Ovary (tissue), 9 donors: ENCODE data around the gene SBK2. TPM values are rescaled to one million over a fixed set of nuclear protein-coding genes. Genes with fewer than 3 reads are reported as not detected.

Experiments
- DNase-seq, 5 donors: peaks; one replicate each; pipeline ENCODE4 v3.0.0-alpha.2; 2019 to 2020
- H3K27ac ChIP-seq, 2 donors: fragments of 200-600 bp; one replicate each; pipeline versions ENCODE4 v1.5.1 to v1.8.0; 2019 to 2022
- H3K27me3 ChIP-seq: fragments of 200-600 bp; one replicate; pipeline ENCODE4 v1.8.0; 2022
- H3K36me3 ChIP-seq: fragments of 200-600 bp; sonication (generic); one replicate; pipeline ENCODE4 v1.5.1; 2019
- H3K4me1 ChIP-seq: one replicate; pipeline ENCODE4 v1.8.1; 2013; ENCODE audit warnings: mild to moderate bottlenecking, moderate library complexity; ENCODE audit not compliant: insufficient read depth
- H3K4me3 ChIP-seq: fragments of 200-600 bp; sonication (generic); one replicate; pipeline ENCODE4 v1.5.1; 2017
- H3K9me3 ChIP-seq, 2 donors: fragments of 200-600 bp in 1 of 2; sonication (generic) in 1 of 2; one replicate each; pipeline versions ENCODE4 v1.5.1 to v1.8.1; 2013 to 2019; ENCODE audit warnings: mild to moderate bottlenecking in 1 of 2, moderate library complexity in 1 of 2
- EP300 ChIP-seq: sonication (generic); formaldehyde crosslinking; IDR thresholded peaks from one replicate; pipeline ENCODE4 v1.6.1; 2017; ENCODE audit warnings: antibody characterized with exemption
- POLR2A ChIP-seq: fragments of 450-650 bp; IDR thresholded peaks from one replicate; pipeline ENCODE4 v1.6.1; 2017; ENCODE audit warnings: antibody characterized with exemption, mild to moderate bottlenecking, moderate library complexity
- WGBS, 3 donors: extraction: QIAGEN DNeasy Blood & Tissue Kit in 1 of 3; methylation state at CpG; one replicate each; pipeline versions ENCODE4 v1.1.5 to v1.1.7; 2013 to 2017; 5-methylcytosine and 5-hydroxymethylcytosine counted together
- intact Hi-C, 4 donors: fragments of 100-400 bp; cut with DNase I; formaldehyde crosslinking; loops; one replicate each; pipeline versions ENCODE4 v1.11.0 to v1.15.1; 2022 to 2023
- polyA plus RNA-seq, 2 donors: library from polyadenylated mRNA; stranded (reverse); fragments of 200-250 nt in 1 of 2; fragments of 350-450 nt in 1 of 2; fragmentation: Illumina TruSeq in 1 of 2; extraction: RNeasy Lipid Tissue Mini Kit (QIAGEN cat#74804) in 1 of 2; gene quantifications; one replicate each; pipeline ENCODE4 v1.2.3, GENCODE V29; 2013 to 2014
- total RNA-seq, 7 donors: library from RNA; depleted of rRNA in 2 of 7; stranded (reverse); fragments of >200 nt in 2 of 7; fragmentation: NEBNext Ultra II Directional in 3 of 7; extraction: Animal tissue kit (Norgen Biotek cat#: 25700) in 3 of 7; gene quantifications; one replicate each; pipeline versions ENCODE4 v1.1.0 to v1.2.4, GENCODE V29; 2016 to 2023
- TF ChIP-seq, protein P1 (sequence below), 3 donors: fragments of 450-650 bp in 2 of 3; fragments of 200-600 bp in 1 of 3; IDR thresholded peaks; one replicate each; pipeline versions ENCODE4 v1.5.1 to v1.8.0; 2016 to 2022; ENCODE audit warnings: antibody characterized with exemption in 3 of 3, mild to moderate bottlenecking in 1 of 3
- donor health status: DM: no; HTN: no; CAD: no; lungs with moderate emphysema.
- donor health status: DM: no; HTN: no; CAD: no.
- donor health status: Bipolar disorder and iron deficiency.
- donor health status: DM: yes; HTN: yes; CAD: no.
- donor health status: DM: no; HTN: no; CAD: no.
- donor health status: DM: yes; HTN: yes; CAD: no.

Gene SBK2
- total and polyA plus RNA-seq, 9 donors: 0.20 to 1.0 TPM; not detected in 7

DNA sequence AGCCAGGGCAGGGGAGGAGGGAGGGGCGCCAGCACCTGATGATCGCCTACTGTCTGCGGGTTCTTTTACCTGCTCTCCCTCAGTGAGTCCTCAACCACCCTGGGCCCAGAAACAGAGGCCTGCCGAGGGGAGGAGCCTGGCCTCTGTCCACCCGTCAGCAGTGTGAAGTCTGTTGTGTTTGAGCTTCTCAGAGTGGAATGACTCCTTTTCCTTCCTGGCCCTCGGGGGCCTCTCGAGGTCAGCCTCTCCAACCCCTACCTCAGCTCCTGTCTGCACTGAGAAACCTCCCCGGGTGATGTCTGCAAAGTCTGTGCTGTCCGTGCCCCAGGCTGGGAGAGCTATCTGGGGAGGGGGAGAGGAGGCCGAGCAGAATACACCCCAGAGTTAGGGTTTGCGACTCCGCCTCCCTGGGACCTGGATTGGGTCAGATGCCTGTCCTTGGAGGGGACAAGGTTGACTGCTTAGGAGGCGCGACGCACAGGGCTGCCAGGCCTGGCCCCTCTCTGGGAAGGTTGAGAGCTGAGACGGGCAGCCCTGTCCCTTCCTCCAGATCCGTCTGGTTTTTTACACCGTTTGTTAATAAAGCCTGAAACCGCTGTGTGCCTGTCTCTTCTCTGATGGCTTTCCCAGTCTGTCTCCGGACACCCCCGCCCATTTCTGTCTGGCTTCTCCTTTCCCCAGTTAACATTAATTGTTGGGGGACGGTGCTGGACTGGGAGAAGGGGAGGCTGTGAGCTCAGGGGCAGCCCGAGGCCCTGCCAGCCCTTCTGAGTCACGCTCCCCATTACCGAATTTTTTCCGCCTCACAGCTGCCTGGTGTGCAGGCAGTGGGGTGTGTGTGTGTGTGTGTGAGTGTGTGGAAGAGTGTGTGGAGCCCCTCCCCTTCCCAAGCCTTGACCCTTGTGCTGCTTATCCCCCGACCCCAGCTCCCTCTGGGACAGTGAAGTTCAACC is 49.7 kb downstream of the SBK2 start:
- Histone ChIP-seq H3K9me3 (no peaks in the 10 kb centered on the region), H3K4me3 (peak overlapping the region; percentile 5), H3K36me3 (no peaks in the 10 kb centered on the region), H3K27ac (peak overlapping the region; percentile 85 to 89), H3K27me3 (no peaks in the 10 kb centered on the region), H3K4me1 (peaks cover 28% of the 10 kb centered on the region)
- TF ChIP-seq POLR2A: peak; percentile 45
- no peak for TF ChIP-seq EP300
- TF ChIP-seq, protein P1, sequence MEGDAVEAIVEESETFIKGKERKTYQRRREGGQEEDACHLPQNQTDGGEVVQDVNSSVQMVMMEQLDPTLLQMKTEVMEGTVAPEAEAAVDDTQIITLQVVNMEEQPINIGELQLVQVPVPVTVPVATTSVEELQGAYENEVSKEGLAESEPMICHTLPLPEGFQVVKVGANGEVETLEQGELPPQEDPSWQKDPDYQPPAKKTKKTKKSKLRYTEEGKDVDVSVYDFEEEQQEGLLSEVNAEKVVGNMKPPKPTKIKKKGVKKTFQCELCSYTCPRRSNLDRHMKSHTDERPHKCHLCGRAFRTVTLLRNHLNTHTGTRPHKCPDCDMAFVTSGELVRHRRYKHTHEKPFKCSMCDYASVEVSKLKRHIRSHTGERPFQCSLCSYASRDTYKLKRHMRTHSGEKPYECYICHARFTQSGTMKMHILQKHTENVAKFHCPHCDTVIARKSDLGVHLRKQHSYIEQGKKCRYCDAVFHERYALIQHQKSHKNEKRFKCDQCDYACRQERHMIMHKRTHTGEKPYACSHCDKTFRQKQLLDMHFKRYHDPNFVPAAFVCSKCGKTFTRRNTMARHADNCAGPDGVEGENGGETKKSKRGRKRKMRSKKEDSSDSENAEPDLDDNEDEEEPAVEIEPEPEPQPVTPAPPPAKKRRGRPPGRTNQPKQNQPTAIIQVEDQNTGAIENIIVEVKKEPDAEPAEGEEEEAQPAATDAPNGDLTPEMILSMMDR (IDR thresholded peaks at IDR 0.05): no peak
- peak; percentile 87 to 93 (median 92) for DNase-seq
- 10 to 27% (median 13%) methylated on average over 26 to 27 of the region's 27 CpGs for WGBS, 3 donors
- intact Hi-C loops: no loop called here

DNA sequence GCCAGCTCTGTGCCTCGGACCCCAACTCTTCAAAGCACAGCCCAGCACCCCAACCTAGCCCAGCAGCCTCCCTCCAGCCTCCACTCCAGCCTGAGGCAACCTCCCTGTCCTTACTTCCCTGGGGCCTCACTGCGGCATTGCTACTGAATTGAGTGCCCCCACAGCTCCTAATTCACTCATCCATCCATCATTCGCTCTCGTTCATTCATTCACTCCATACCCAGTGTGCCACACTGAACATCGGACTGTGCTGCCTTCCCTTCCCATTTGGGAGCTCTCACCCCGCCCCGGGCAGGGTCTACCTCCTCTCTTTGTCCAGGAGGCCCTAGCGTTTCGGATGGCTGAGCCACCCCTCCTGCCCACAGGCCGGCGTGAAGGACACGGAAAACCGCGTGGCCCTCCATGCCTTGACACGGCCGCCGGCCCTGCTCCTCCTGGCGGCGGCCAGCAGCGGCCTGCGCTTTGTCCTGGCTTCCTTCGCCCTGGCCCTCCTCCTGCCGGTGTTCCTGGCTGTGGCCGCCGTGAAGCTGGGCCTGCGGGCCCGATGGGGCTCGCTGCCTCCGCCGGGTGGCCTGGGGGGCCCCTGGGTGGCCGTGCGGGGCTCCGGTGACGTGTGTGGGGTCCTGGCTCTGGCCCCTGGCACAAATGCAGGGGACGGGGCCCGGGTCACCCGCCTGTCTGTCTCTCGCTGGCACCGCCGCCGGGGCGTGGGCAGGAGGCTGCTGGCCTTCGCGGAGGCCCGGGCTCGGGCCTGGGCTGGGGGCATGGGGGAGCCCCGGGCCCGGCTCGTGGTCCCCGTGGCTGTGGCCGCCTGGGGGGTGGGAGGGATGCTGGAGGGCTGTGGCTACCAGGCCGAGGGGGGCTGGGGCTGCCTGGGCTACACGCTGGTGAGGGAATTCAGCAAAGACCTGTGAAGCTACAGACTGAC is 50.6 kb downstream of the SBK2 start:
- WGBS, 3 donors: 68 to 77% (median 68%) methylated on average over 27 to 53 of the region's 53 CpGs
- intact Hi-C loops: no loop called here
- Histone ChIP-seq H3K27me3 (no peaks in the 10 kb centered on the region), H3K4me3 (peak overlapping the region; percentile 5), H3K4me1 (peaks cover 28% of the 10 kb centered on the region), H3K27ac (peak overlapping the region; percentile 85 to 89), H3K36me3 (no peaks in the 10 kb centered on the region), H3K9me3 (no peaks in the 10 kb centered on the region)
- peak in 4 of 5 donors; percentile 32 to 72 (median 69) for DNase-seq
- no peak for TF ChIP-seq EP300
- TF ChIP-seq, protein P1 (IDR thresholded peaks at IDR 0.05): peak in 1 of 3 donors; percentile 17

DNA sequence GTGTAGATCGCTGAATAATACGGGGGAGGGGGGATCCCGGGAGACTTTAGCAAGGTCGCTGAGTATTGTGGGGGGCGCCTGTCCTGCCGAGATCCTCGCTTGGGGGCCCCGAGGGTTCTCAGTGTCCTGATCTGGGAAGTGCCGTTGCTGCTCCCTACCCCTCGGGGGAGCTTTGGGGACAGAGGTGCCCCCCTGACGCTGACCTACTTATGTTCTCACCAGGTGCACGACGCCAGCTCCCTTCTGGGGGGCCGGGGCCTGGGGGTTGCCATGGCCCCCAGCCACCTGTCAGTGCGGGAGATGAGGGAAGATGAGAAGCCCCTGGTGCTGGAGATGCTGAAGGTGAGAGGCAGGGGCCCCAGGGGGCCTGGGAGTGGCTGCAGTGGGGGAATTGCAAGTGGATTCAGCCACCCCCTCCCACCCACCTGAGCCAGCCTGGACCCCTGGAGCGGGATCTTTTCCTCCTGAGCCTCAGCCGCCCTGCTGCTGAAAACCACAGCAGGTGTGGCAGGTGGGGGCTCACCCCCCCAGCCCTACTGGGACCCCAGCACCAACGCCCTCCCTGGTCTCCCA is 51.4 kb downstream of the SBK2 start:
- TF ChIP-seq, protein P1 (IDR thresholded peaks at IDR 0.05): no peak
- no peak for TF ChIP-seq EP300
- TF ChIP-seq POLR2A: no peak
- Histone ChIP-seq H3K4me1 (peaks cover 28% of the 10 kb centered on the region), H3K27me3 (no peaks in the 10 kb centered on the region), H3K36me3 (no peaks in the 10 kb centered on the region), H3K4me3 (peak overlapping the region; percentile 72), H3K27ac (peak overlapping the region; percentile 85 to 89), H3K9me3 (no peaks in the 10 kb centered on the region)
- DNase-seq: peak in 2 of 5 donors; percentile 50 to 52
- intact Hi-C loops: no loop called here
- 24 to 42% (median 28%) methylated on average over 16 to 18 of the region's 18 CpGs for WGBS, 3 donors
